AG10803 (cell line): Measurements from ENCODE around the gene AVPI1.

Experiments used
- DNase-seq: peaks from one replicate; pipeline ENCODE4 v3.0.0; 2010; ENCODE audit warnings: low read depth
- H3K4me3 ChIP-seq: 2 replicates; pipeline ENCODE4 v1.5.1; 2011; ENCODE audit warnings: mild to moderate bottlenecking, low read length, control low read depth
- TF ChIP-seq, protein P1 (sequence below): conservative IDR thresholded peaks from 2 replicates; pipeline ENCODE4 v1.5.1; 2011; ENCODE audit warnings: mild to moderate bottlenecking, low read length, control low read depth, inconsistent platforms

AVPI1 gene

DNA sequence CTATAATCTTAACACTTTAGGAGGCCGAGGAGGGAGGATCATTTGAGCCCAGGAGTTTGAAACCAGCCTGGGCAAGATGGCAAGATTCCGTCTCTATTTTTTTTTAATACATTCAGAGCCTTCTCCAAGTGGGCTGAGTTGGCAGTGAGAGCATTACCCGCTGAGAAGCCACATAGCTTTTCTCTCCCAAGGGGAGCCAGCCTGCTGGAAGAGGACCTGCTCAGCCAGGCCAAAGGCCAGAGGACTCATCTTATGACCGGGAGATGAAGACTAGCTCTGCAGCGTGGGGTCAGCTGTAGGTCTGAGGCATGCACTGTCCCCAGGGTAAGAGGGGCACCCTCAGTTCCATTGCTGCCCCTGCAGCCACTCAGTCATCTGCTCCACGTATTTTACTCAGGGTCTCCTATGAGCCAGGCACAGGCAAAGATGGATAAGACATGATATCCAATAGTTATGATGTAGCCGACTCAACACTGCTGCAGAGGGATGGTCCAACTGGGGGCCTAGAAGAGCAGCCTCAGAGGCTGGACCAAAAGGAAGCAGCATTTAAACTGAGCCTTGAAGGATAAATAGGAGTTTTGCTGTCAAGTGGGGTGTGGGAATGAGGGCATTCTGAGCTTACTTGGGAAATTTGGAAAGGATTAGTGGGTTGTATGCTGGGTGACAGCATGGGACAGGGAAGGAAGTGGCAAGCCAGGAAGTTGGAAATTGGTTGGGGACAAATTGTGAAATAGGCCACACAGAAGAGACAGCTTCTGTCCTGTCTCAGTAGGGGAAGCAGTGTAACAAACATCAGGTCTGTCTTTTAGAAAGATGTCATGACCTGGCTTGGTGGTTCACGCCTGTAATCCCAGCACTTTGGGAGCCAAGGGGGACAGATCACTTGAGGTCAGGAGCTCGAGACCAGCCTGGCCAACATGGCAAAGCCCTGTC is 24.9 kb upstream of the AVPI1 start:
- no peak overlapping the region for H3K4me3 ChIP-seq
- TF ChIP-seq, protein P1, sequence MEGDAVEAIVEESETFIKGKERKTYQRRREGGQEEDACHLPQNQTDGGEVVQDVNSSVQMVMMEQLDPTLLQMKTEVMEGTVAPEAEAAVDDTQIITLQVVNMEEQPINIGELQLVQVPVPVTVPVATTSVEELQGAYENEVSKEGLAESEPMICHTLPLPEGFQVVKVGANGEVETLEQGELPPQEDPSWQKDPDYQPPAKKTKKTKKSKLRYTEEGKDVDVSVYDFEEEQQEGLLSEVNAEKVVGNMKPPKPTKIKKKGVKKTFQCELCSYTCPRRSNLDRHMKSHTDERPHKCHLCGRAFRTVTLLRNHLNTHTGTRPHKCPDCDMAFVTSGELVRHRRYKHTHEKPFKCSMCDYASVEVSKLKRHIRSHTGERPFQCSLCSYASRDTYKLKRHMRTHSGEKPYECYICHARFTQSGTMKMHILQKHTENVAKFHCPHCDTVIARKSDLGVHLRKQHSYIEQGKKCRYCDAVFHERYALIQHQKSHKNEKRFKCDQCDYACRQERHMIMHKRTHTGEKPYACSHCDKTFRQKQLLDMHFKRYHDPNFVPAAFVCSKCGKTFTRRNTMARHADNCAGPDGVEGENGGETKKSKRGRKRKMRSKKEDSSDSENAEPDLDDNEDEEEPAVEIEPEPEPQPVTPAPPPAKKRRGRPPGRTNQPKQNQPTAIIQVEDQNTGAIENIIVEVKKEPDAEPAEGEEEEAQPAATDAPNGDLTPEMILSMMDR = no peak
- DNase-seq = no peak

DNA sequence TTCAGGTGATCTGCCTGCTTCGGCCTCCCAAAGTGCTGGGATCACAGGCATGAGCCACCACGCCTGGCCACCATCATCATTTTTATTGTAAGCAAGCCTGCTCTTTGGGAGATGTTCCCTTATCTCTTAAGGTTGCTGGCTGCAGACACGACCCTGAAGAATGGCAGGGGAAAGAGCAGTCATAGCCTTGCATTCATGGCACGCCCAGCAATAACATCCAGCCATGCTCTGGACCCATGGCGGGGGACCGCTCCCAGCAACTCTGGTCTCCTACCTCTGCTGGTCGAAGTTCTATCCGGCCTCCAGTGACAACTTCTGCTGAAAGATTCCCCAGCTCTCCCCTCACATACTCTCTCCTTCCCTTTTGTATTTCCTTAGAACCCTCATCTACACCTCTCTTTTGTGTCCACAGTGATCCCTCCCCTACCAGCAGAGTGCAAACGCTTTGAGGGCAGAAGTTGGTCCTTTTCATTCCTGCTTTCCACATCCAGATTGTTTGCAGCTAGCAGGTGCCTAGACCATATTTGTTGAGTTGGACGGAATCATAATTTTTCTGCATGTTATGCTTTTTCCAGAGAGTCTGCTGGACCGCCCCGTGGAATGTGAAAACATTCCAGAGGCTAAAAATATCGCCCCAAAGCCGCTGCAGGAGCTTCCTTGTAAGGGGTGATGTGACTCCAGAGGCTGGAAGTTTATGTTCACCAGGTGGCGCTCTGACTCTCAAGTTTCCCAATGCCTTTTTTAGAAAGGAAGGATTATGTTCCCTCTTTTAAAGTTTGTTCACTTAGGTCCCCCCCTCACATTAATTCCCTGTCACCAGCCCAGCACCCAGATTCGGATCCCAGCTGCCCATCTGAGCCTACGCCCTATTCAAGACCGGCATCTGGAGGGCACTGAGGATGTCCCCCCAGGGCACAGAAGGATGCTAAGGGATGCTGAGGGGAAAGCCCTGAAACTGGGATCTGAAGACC is 22.2 kb upstream of the AVPI1 start:
- TF ChIP-seq, protein P1 = peak; percentile 75
- no peak overlapping the region for H3K4me3 ChIP-seq
- DNase-seq = peak; percentile 90

DNA sequence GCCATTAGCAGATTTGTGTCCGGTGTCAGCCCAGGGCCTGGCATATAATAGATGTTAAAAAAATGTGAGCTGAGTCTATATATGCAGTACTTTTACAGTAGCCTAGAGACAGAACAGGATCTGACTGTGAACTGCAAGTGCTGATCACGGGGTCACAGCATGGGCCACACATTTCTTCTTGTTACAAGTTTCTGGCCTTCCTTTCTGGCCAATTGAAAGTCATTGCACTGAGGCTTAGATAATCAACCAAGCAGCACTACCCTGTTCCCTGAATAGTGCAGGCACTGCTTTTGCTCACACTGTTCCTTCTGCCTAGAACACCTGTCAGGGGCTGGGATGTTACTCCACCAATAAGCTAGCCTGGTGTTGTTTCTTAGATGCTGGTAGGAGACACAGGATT is 21.1 kb upstream of the AVPI1 start:
- H3K4me3 ChIP-seq = no peak overlapping the region
- TF ChIP-seq, protein P1 = no peak

DNA sequence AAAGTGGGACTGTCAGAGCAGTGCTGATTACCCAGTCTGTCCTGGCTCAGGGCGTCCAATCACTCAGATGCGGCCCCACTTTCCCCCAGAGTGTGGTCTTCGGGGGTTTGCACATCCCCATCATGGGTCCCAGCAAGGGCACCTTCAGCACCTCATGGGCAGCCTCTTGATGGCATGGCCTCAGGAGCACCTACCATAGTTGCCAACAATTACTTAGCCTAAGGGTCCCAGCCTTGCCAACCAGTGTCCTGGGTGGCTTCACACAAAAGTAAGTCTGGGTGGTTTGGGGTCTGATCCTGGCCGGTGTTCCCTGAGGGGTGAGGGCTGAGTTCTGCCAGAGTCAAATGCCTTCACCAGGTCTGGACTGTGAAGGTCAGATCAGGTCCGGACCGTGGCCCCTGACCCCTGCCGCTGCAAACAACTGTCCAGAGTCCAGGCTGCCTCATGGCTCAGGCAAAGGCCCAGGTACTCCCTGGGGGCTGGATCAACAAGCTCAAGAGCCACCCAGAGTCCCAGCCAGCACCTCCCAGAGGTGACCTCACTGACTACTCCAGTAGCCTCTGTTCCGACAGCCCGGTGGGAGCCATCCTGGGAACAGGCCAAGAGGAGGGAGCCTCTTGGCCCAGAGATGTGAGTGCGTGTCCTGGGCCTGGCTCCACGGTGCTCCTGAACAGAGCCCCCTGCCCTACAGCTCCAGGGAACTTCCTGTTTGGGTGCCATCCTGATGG is 20.3 kb upstream of the AVPI1 start:
- no peak for DNase-seq
- TF ChIP-seq, protein P1 = no peak
- H3K4me3 ChIP-seq = no peak overlapping the region

More for the DNA sequence above, 21.1 kb upstream of the AVPI1 start:
- DNase-seq = no peak

DNA sequence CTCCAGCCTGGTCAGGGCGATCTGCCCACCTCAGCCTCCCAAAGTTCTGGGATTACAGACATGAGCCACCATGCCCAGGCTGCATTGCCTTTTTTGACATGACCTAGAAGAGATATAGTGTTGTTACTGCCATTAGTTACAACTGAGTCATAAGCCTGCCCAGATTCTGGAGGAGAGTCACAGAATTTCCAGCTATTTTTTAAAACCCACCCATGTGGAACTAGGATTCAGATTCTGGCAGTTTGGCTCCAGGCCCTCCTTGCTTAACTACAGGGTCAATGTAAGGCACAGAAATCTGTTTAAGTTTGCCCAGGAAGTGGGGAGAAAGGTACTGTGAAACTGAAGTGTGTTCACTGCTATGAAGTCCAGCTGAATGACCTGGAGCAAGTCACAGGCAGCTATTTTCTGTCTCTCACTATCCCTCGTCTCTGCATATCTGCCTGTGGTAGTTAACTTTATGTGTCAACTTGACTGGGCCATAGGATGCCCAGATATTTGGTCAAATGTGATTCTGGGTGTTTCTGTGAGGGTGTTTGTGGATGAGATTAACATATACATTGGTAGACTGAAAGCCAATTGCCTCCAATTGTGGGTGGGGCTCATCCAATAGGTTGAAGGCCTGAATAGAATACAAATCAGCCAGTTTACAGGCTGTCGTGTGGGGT is 18.1 kb upstream of the AVPI1 start:
- TF ChIP-seq, protein P1 = no peak
- no peak overlapping the region for H3K4me3 ChIP-seq
- DNase-seq = no peak

DNA sequence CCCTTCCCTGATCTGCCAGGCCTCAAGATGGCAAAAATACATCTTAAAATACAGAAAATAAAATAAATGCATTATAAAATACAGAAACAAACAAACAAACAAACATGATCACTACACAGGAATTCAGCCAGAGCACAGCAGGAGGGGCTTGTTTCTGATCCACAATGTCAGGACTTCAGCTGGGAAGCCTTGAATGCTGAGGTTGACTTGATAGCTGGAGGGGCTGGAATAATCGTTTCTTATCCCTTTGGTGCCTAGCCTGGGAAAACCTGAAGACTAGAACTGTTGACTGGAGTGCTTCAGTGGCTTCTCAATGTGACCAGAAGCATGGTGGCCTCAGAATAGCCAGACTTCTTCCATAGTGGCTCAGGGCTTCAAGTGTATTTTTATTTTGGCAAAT is 17.3 kb upstream of the AVPI1 start:
- TF ChIP-seq, protein P1 = no peak
- no peak for DNase-seq
- H3K4me3 ChIP-seq = no peak overlapping the region
